ENCODE results near the gene SIK3. TPM values are rescaled to one million over a fixed set of nuclear protein-coding genes. Genes with fewer than 3 reads are reported as not detected.

SIK3 gene
- total RNA-seq, 4 donors from 2014 or later: 45.0 to 70.2 (median 48.8) TPM

- H3K9me3 ChIP-seq: no peaks in the 10 kb centered on the region
- DNase-seq (ENCODE audit: low spot score in 2 of 2): no peak
- no peak for TF ChIP-seq POLR2A (IDR thresholded peaks at IDR 0.05)
- TF ChIP-seq EP300 (IDR thresholded peaks at IDR 0.05): no peak
- no peak for TF ChIP-seq CTCF (IDR thresholded peaks at IDR 0.05)
- 94 to 100% methylated on average over 2 of the region's 2 CpGs for WGBS, 2 donors
- no peak overlapping the region for H3K4me3 ChIP-seq
- no peaks in the 10 kb centered on the region for H3K36me3 ChIP-seq
- peaks cover 4 to 64% (median 19%) of the 10 kb centered on the region in 4 donors for H3K4me1 ChIP-seq
- no peak overlapping the region for H3K27ac ChIP-seq
- no peaks in the 10 kb centered on the region for H3K27me3 ChIP-seq
These were observed 31.3 kb downstream of the SIK3 start for GRCh38 chr11:117066959-117067358.

GRCh38 chr11:117064275-117064674 is 34.0 kb downstream of the SIK3 start:
- Histone ChIP-seq H3K9me3 (no peaks in the 10 kb centered on the region), H3K36me3 (no peaks in the 10 kb centered on the region), H3K27ac (peak overlapping the region in 1 of 4 donors; percentile 2), H3K4me3 (no peak overlapping the region), H3K4me1 (peaks cover 0 to 44% (median 4%) of the 10 kb centered on the region in 4 donors), H3K27me3 (no peaks in the 10 kb centered on the region)
- TF ChIP-seq EP300 (IDR thresholded peaks at IDR 0.05): no peak
- TF ChIP-seq CTCF (IDR thresholded peaks at IDR 0.05): no peak
- no peak for TF ChIP-seq POLR2A (IDR thresholded peaks at IDR 0.05)
- no peak for DNase-seq (ENCODE audit: low spot score in 2 of 2)
- WGBS, 2 donors: 73 to 77% methylated on average over 1 of the region's 1 CpG

- TF ChIP-seq CTCF (IDR thresholded peaks at IDR 0.05) (no peak), EP300 (IDR thresholded peaks at IDR 0.05) (no peak)
- Histone ChIP-seq H3K9me3 (no peaks in the 10 kb centered on the region), H3K36me3 (no peaks in the 10 kb centered on the region), H3K4me1 (peaks cover 0 to 48% (median 12%) of the 10 kb centered on the region in 4 donors), H3K27ac (no peak overlapping the region), H3K27me3 (no peaks in the 10 kb centered on the region), H3K4me3 (no peak overlapping the region)
- DNase-seq (ENCODE audit: low spot score in 2 of 2): no peak
- 80 to 86% methylated on average over 2 of the region's 2 CpGs for WGBS, 2 donors
These were observed 35.7 kb downstream of the SIK3 start for GRCh38 chr11:117062498-117062897.

- TF ChIP-seq CTCF (IDR thresholded peaks at IDR 0.05): no peak
- TF ChIP-seq POLR2A (IDR thresholded peaks at IDR 0.05): no peak
- no peak for DNase-seq (ENCODE audit: low spot score in 2 of 2)
- WGBS, 2 donors: 93 to 95% methylated on average over 5 of the region's 5 CpGs
These were observed 37.0 kb downstream of the SIK3 start for GRCh38 chr11:117061256-117061655.

GRCh38 chr11:117059611-117060148 is 38.5 kb downstream of the SIK3 start:
- Histone ChIP-seq H3K4me3 (no peak overlapping the region), H3K4me1 (peaks cover 0 to 47% (median 12%) of the 10 kb centered on the region in 4 donors), H3K27me3 (no peaks in the 10 kb centered on the region), H3K9me3 (no peaks in the 10 kb centered on the region), H3K36me3 (no peaks in the 10 kb centered on the region), H3K27ac (peak overlapping the region in 1 of 4 donors; percentile 68)
- no peak for TF ChIP-seq EP300 (IDR thresholded peaks at IDR 0.05)
- TF ChIP-seq POLR2A (IDR thresholded peaks at IDR 0.05): no peak
- TF ChIP-seq CTCF (IDR thresholded peaks at IDR 0.05): no peak
- 83 to 85% methylated on average over 3 of the region's 3 CpGs for WGBS, 2 donors
- DNase-seq (ENCODE audit: low spot score in 2 of 2): no peak

More at GRCh38 chr11:117061256-117061655, 37.0 kb downstream of the SIK3 start:
- no peak overlapping the region for H3K4me3 ChIP-seq
- H3K9me3 ChIP-seq: no peaks in the 10 kb centered on the region
- H3K27ac ChIP-seq: no peak overlapping the region
- no peaks in the 10 kb centered on the region for H3K36me3 ChIP-seq
- no peaks in the 10 kb centered on the region for H3K27me3 ChIP-seq
- H3K4me1 ChIP-seq: peaks cover 0 to 51% (median 12%) of the 10 kb centered on the region in 4 donors
